Ecto neural progenitor cell (in vitro differentiated cells): ENCODE measurements around the gene GOLGA3.

Experiments
- DNase-seq: peaks from one replicate; pipeline ENCODE4 v3.0.0-alpha.2; 2018; ENCODE audit warnings: low spot score

GOLGA3 gene

DNA sequence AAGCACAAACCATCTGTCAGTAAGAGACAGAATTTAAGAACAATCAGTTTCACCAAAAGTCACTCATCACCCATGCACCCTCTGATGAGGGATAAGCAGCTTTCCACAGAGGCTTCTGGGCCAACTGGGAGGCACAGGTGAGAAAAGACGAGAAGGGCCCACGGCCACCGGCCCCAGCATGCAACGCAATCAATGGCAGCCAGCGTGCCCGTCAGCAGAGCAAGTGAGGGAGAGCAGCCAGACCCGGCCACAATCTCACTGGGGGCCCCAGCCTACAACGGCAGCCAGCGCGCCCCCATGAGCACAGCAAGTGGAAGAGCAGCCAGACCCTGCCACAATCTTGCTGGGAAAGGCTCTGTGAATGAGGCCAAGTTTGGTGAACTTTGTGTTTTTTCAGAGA lies 80.3 kb downstream of the GOLGA3 start:
- DNase-seq: no peak

DNA sequence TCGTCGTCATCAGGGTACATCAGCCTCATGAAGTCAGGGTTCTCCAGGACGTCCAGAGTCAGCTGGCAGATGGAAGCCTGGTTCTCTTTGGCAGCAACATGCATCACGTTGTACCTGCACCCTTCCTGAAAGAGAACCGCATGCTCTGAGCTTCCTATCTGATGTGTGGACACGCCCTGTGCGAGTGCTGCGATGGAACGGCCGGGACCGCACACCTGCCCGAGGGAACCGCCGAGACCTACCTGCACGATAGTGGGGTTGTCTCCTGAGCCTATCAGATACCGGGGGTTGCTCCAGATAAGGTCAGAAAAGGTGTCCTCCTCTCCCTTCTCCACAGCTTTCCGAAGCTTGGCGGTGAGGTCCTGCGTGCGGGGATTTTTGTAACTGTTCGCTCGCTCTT lies 80.8 kb downstream of the GOLGA3 start:
- no peak for DNase-seq

GRCh38 chr12:132747395-132747794 lies 81.3 kb downstream of the GOLGA3 start:
- DNase-seq: no peak

DNA sequence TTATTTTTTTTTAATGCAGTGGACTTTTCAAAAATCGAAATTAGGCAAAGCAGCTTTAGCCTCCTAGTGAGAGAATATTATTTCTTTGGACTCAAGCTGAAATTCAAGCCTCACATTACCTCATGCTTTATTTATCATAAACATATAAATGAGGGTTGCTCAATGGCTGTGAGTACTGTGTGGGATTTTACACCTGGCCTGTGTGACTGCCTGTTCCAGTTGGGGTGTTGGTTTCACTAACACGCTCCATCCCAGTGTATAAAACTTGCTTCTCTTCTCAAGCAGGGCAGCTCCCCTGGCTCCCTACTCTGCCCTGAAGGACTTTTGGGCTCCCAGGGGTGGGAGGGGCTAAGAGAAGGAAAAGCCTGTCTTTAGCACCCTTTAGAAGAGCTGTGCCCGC lies 82.1 kb downstream of the GOLGA3 start:
- DNase-seq: no peak

GRCh38 chr12:132743831-132744230 lies 84.8 kb downstream of the GOLGA3 start:
- no peak for DNase-seq

- no peak for DNase-seq
Measured at GRCh38 chr12:132741620-132742019, 87.0 kb downstream of the GOLGA3 start.

DNA sequence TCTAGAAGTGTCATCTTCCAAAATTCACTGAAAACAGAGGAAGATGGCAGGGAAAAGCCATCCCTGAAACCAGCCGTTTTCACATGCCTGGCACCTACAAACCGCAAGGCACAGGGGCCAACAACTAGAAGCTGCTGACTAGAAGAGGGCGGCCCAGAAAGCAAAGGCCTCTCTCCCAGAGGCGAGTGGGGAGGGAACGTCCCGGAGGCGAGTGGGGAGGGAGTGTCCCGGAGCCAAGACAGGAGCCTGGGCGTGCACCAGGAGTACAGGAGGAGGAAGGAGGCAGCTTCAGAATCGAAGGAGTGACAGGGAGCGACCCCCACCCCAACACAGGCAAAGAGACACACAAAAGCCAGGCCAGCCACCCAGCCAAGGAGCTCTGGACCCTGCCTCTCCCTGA lies 88.0 kb downstream of the GOLGA3 start:
- no peak for DNase-seq

DNA sequence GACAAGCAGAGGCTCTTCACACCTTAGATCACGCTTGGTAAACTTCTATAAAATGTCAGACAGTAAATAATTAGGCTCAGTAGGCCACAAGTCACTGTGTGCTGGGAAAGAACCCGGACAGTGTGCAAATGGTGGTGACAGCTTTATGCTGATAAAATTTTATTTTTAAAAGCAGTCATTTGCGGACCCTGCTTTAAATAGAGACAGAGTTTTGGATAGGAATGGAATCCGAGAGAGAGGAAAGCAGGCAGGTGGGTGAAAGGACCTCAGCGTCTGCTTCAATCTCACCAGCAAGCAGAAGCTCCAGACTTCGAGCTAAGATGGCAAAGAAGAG lies 88.4 kb downstream of the GOLGA3 start:
- no peak for DNase-seq

DNA sequence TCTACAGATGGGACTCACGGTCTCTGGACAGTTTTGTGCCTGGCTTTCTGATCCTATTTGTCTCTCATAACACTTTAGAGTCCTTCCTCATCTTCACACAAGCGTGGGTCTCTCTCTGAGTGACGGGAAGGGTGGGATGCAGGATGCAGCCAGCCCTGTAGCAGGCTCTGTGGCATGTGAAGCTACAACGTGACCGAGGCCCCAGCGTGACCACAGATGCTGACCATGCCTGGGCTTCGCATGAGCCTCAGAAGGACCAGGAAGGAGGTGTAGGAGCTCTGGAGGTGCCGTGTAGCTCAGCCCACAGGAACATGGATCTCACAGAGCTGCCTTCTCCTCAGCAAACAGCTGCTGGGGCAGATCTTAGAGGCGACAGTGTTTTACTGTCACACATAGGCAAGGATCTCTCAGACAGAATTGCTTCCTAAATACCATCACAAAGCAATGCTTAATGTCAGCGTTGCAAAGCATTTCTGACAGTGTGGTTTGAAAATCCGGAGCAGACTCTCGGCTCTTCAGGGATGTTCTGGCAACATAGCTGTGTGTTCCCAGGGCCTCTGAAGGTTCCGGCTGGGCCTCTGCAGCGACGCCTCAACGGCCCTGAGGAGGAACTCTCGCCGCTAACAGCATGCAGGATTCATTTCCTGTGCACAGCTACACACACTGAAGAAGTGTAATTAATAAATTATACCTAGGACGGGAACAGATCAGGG lies 88.9 kb downstream of the GOLGA3 start:
- DNase-seq: no peak

DNA sequence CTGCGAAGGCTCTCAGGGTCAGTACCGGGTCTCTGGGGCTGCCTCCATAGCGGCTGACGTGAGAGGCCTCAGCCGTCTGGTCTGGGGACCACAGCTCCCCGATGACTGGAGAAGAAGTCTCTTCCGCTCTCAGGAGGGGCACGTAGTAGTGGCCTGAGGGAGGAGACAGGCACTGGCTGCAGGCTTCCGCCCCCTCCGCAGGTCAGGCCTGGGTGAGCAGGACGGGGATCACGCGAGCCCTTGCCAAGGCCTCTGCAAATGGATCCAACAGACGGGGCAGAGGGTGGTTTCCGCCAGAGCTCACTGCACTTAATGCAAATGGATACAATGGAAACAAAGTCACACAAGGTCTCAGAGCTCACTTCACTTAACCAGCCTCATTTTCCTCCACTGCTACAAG lies 91.8 kb downstream of the GOLGA3 start:
- DNase-seq: no peak

GRCh38 chr12:132736378-132736777 lies 92.3 kb downstream of the GOLGA3 start:
- DNase-seq: no peak

DNA sequence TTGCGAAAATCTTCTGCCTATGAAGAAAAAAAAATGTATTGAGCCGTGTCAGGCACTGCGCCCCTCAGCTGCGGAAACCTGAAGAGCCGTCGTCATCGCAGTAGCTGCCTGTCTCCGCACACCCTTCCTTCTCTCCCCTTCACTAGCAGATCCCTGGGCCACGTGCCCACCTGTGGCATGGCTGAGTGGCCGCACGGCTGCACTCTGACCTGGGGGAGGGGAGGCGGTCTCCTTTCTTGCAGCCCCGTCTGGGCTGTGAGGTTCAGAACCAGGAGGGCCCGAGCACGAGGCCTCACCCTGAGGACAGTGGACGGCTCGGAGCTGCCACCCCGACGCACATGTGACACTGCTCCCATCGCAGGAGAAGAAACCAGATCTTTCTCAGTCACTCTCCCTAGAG lies 93.2 kb downstream of the GOLGA3 start:
- DNase-seq: no peak

DNA sequence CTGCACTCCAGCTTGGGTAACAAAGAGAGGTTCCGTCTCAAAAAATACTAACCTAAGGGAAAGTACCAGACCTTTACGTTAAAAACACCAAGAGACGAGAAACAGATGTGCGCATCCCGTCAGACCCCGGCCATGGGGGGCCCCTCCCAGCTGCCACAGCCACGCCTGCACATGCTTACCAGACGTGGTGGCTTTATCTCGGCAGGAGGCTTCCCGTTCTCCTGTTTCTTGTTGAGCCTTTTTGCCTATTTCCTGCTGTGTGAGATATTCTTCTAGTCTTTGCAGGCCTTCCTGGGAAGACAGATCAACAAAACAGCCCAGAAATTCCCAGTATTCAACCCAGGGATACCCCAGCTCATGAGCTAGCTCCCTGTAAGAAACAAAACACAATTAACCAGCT lies 94.5 kb downstream of the GOLGA3 start:
- no peak for DNase-seq

DNA sequence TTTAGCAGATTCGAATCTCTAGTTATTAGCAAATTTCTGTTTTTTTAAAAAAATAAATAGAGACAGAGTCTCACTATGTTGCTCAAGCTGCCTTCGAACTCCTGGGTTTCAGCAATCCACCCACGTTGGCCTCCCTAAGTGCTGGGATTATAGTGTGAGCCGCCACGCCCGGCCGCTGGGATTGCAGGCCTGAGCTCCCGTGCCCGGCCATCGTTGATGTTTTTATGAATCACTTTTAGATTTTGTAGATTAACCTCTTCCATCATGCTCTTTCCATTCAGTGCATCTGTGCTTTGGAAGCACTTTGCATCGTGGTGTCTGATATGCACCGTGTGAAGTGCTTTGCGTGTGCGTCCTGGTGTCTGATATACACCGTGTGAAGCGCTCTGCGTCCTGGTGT lies 97.1 kb downstream of the GOLGA3 start:
- DNase-seq: no peak

GRCh38 chr12:132730353-132730752 lies 98.3 kb downstream of the GOLGA3 start:
- DNase-seq: no peak

GRCh38 chr12:132729541-132730320 lies 98.9 kb downstream of the GOLGA3 start:
- no peak for DNase-seq

- no peak for DNase-seq
Measured at GRCh38 chr12:132728502-132728901, 100.2 kb downstream of the GOLGA3 start.

- no peak for DNase-seq
Measured at GRCh38 chr12:132727091-132727794, 101.4 kb downstream of the GOLGA3 start.

- no peak for DNase-seq
Measured at GRCh38 chr12:132726386-132726785, 102.3 kb downstream of the GOLGA3 start.

- DNase-seq: no peak
Measured at GRCh38 chr12:132724506-132725241, 104.0 kb downstream of the GOLGA3 start.

GRCh38 chr12:132723764-132724140 lies 104.9 kb downstream of the GOLGA3 start:
- no peak for DNase-seq

GRCh38 chr12:132723015-132723763 lies 105.5 kb downstream of the GOLGA3 start:
- no peak for DNase-seq
